ENCODE results near the gene ITM2C. TPM values are rescaled to one million over a fixed set of nuclear protein-coding genes. Genes with fewer than 3 reads are reported as not detected.

Gene ITM2C
- polyA plus RNA-seq, 6 donors from 2014 or later = 48.3 to 120 (median 100) TPM

GRCh38 chr2:230871361-230872150 is 6.8 kb downstream of the ITM2C start:
- no peak for DNase-seq
- no peak for ATAC-seq (ENCODE audit: low read depth in 2 of 2)
- no peaks in the 10 kb centered on the region for H3K36me3 Mint-ChIP-seq
- H3K4me1 Mint-ChIP-seq = peaks cover 68 to 73% (median 69%) of the 10 kb centered on the region in 3 donors
- H3K9me3 Mint-ChIP-seq = no peaks in the 10 kb centered on the region
- H3K27ac Mint-ChIP-seq = peak overlapping the region in 3 of 6 donors; percentile 47 to 56 (median 56)
- peak overlapping the region in 4 of 8 donors; percentile 20 to 79 (median 27) for H3K4me3 Mint-ChIP-seq
- H3K27me3 Mint-ChIP-seq = no peaks in the 10 kb centered on the region

DNA sequence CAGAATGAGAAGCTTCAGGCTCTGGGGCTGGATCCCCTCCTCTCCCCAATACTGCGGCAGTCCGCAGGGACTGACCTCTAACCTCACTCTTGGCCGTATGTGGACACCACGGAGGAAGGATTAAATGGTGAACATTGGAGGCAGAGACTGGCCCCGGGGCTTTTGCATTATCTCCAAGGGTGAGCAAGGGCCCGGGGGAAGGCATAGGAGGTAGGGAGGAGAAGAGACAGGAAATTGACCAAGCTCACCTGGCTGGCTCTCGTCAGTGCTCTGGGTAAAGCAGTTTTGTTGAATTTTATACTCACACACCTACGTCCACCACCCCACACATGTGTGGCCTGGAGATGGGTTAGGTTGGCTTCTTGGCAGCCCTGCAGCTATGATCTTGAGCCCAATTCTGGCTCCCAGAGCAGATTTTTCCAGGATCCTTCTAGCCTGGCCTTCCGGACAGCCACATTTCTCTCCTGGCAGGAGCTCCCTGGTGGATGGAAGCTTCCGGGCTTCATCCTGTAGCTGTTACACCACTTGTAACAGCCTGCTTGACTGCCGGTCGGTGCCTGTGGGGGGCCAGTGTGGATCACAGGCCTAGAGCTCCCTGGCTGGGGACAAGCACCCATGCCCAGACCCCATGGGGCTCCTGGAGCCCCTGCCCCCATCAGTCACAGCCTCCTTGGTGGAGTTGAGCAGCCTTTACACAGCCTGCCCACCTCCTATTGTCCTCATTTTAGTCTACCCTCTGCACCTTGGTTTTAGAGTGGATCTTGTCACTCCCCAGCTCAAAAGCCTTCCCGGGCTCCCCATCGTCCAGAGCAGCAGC is 7.6 kb downstream of the ITM2C start:
- ATAC-seq (ENCODE audit: low read depth in 2 of 2) (no peak), DNase-seq (no peak)
- Mint-ChIP-seq H3K36me3 (no peaks in the 10 kb centered on the region), H3K27me3 (no peaks in the 10 kb centered on the region), H3K27ac (peak overlapping the region; percentile 94 to 99 (median 97)), H3K4me3 (peak overlapping the region; percentile 47 to 92 (median 74)), H3K4me1 (peaks cover 65 to 72% (median 68%) of the 10 kb centered on the region in 3 donors), H3K9me3 (no peaks in the 10 kb centered on the region)

DNA sequence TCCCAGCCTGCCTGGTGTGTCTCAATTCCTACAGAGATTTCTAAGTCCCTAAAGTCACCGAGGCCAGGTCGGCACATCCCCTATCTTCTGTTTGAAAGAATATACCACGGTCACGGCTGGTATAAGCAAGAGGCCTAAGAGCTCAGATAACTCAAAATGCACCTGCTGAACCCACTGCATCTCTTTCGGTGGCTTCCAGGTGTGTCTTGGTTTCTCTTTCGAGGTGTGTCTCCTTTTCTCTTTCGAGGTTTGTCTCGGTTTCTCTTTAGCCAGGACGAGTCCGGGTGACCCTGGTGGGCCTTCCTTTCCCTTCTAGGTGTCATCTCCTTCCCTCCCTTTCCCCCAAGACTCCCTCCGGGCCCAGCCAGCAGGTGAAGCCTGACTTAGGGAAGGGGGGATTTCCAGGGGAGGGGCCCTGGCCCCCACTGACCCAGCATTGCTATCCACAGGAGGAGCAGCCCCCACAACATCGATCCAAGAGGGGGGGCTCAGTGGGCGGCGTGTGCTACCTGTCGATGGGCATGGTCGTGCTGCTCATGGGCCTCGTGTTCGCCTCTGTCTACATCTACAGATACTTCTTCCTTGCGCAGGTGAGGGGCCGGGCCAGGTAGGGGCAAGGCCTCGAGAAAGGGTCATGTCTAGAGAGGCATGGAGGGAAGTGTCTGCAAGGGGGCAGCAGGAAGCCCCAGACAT is 8.4 kb downstream of the ITM2C start:
- Mint-ChIP-seq H3K9me3 (no peaks in the 10 kb centered on the region), H3K27me3 (no peaks in the 10 kb centered on the region), H3K36me3 (no peaks in the 10 kb centered on the region), H3K4me1 (peaks cover 70 to 74% (median 71%) of the 10 kb centered on the region in 3 donors), H3K27ac (peak overlapping the region; percentile 94 to 99 (median 97)), H3K4me3 (peak overlapping the region; percentile 63 to 92 (median 76))
- DNase-seq (peak; percentile 77), ATAC-seq (ENCODE audit: low read depth in 2 of 2) (peak; percentile 62 to 64)

GRCh38 chr2:230873661-230874401 is 9.1 kb downstream of the ITM2C start:
- no peaks in the 10 kb centered on the region for H3K9me3 Mint-ChIP-seq
- H3K4me1 Mint-ChIP-seq = peaks cover 71 to 77% (median 77%) of the 10 kb centered on the region in 3 donors
- peak; percentile 71 to 72 for ATAC-seq (ENCODE audit: low read depth in 2 of 2)
- H3K27ac Mint-ChIP-seq = peak overlapping the region; percentile 94 to 99 (median 97)
- peak; percentile 81 for DNase-seq
- H3K27me3 Mint-ChIP-seq = no peaks in the 10 kb centered on the region
- peak overlapping the region; percentile 63 to 92 (median 80) for H3K4me3 Mint-ChIP-seq
- H3K36me3 Mint-ChIP-seq = no peaks in the 10 kb centered on the region

DNA sequence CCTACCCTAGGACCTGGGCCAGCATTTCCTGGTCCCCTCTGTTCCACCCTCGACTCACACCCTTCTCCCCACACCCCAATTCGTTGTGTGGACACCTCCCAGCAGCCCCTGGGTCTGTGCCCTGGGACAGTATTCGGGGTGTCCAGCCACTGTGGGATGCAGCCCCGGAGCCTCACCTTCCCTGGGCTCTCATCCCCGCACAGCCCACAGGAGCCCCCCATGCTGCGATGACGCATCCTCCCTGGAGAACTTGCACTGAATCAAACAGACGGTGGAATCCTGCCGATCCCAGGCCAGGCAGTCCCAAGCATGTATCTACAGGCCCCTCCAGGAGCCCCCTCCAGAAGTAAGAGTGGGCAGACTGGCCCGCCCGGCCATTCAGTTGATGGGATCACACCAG is 9.7 kb downstream of the ITM2C start:
- ATAC-seq (ENCODE audit: low read depth in 2 of 2) (no peak), DNase-seq (no peak)
- peak overlapping the region; percentile 52 to 92 (median 76) for H3K4me3 Mint-ChIP-seq
- no peaks in the 10 kb centered on the region for H3K27me3 Mint-ChIP-seq
- no peaks in the 10 kb centered on the region for H3K36me3 Mint-ChIP-seq
- no peaks in the 10 kb centered on the region for H3K9me3 Mint-ChIP-seq
- H3K4me1 Mint-ChIP-seq = peaks cover 71 to 80% (median 77%) of the 10 kb centered on the region in 3 donors
- H3K27ac Mint-ChIP-seq = peak overlapping the region; percentile 94 to 99 (median 97)

GRCh38 chr2:230874876-230875275 is 10.1 kb downstream of the ITM2C start:
- Mint-ChIP-seq H3K27ac (peak overlapping the region in 5 of 6 donors; percentile 66 to 97 (median 95)), H3K4me1 (peaks cover 70 to 77% (median 73%) of the 10 kb centered on the region in 3 donors), H3K27me3 (no peaks in the 10 kb centered on the region), H3K9me3 (no peaks in the 10 kb centered on the region), H3K36me3 (no peaks in the 10 kb centered on the region), H3K4me3 (peak overlapping the region in 6 of 8 donors; percentile 53 to 92 (median 80))
- ATAC-seq (ENCODE audit: low read depth in 2 of 2) (no peak), DNase-seq (no peak)

GRCh38 chr2:230875347-230876315 is 10.9 kb downstream of the ITM2C start:
- Mint-ChIP-seq H3K27me3 (no peaks in the 10 kb centered on the region), H3K36me3 (no peaks in the 10 kb centered on the region), H3K9me3 (no peaks in the 10 kb centered on the region), H3K4me1 (peaks cover 62 to 70% (median 65%) of the 10 kb centered on the region in 3 donors), H3K4me3 (peak overlapping the region in 7 of 8 donors; percentile 12 to 69 (median 55)), H3K27ac (peak overlapping the region in 4 of 6 donors; percentile 56 to 94 (median 85))
- no peak for DNase-seq
- no peak for ATAC-seq (ENCODE audit: low read depth in 2 of 2)

DNA sequence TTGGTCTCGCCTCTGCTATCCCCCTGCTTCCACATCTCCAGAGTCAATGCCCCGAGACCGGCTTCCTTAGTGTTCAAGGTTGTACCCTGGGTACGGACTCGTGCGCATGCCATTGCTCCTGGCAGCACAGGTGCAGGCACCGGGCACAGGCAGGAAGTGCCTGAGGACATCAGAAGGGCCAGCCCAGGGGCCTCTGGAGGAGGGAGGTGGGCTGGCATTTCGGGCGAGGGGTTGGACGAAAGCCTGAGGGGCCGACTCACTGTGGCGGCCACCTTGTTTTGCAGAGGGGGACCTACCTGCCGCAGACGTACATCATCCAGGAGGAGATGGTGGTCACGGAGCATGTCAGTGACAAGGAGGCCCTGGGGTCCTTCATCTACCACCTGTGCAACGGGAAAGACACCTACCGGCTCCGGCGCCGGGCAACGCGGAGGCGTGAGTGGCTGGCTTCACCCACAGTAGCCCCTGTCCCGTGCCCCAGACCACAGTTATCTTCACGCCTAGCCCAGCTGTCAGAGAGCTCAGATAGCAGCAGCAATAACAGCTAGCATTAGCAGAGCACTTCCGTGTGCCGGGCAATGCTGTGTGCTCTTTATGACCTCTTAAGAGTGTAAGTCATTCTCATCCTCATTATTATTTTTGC is 12.5 kb downstream of the ITM2C start:
- no peaks in the 10 kb centered on the region for H3K36me3 Mint-ChIP-seq
- H3K4me1 Mint-ChIP-seq = peaks cover 55 to 62% (median 57%) of the 10 kb centered on the region in 3 donors
- peak overlapping the region; percentile 9 to 90 (median 68) for H3K4me3 Mint-ChIP-seq
- H3K27me3 Mint-ChIP-seq = no peaks in the 10 kb centered on the region
- peak overlapping the region; percentile 74 to 96 (median 90) for H3K27ac Mint-ChIP-seq
- ATAC-seq (ENCODE audit: low read depth in 2 of 2) (no peak), DNase-seq (no peak)
- no peaks in the 10 kb centered on the region for H3K9me3 Mint-ChIP-seq

GRCh38 chr2:230877759-230878598 is 13.2 kb downstream of the ITM2C start:
- H3K4me1 Mint-ChIP-seq = peaks cover 47 to 55% (median 51%) of the 10 kb centered on the region in 3 donors
- no peaks in the 10 kb centered on the region for H3K36me3 Mint-ChIP-seq
- H3K4me3 Mint-ChIP-seq = peak overlapping the region; percentile 57 to 90 (median 68)
- peak overlapping the region; percentile 74 to 96 (median 90) for H3K27ac Mint-ChIP-seq
- H3K9me3 Mint-ChIP-seq = no peaks in the 10 kb centered on the region
- DNase-seq (peak; percentile 63), ATAC-seq (ENCODE audit: low read depth in 2 of 2) (peak; percentile 69)
- no peaks in the 10 kb centered on the region for H3K27me3 Mint-ChIP-seq

GRCh38 chr2:230878599-230879188 is 14.0 kb downstream of the ITM2C start:
- Mint-ChIP-seq H3K4me3 (peak overlapping the region; percentile 45 to 90 (median 62)), H3K36me3 (no peaks in the 10 kb centered on the region), H3K27ac (peak overlapping the region; percentile 67 to 96 (median 92)), H3K4me1 (peaks cover 40 to 49% (median 44%) of the 10 kb centered on the region in 3 donors), H3K9me3 (no peaks in the 10 kb centered on the region), H3K27me3 (no peaks in the 10 kb centered on the region)
- ATAC-seq (ENCODE audit: low read depth in 2 of 2) (no peak), DNase-seq (no peak)

Measured in naive B cell (primary cell).